ENCODE measurements around the gene BASP1.
"Not testable (repeated sequence)": the region's sequence is repeated elsewhere in the genome, so short reads cannot be mapped to it uniquely, and the experiment has no call there.

BASP1 gene

DNA sequence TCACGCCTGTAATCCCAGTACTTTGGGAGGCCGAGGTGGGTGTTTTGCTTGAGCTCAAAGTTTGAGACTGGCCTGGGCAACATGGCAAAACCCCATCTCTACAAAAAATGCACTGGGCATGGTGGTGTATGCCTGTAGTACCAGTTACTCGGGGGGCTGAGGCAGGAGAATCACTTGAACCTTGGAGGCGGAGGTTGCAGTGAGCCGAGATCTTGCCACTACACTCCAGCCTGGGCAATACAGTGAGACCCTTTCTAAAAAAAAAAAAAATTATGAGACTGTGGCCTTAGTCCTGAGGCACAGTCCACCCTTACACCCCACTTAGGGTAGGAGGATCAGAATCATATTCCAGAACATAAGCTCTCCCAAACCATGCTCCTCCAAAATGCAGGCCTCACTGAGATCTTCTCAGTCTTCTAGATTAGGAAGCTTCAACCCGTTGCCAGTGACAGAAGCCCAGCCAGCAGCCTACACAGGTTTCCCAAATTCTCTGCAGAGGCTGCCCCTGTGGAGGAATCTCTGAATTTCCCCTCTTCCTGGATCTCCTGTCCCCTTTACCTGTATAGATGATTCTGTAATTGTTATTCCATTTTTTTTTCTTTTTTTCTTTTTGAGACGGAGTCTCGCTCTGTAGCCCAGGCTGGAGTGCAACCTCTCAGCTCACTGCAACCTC is 77.3 kb downstream of the BASP1 start:
- DNase-seq: no peak

DNA sequence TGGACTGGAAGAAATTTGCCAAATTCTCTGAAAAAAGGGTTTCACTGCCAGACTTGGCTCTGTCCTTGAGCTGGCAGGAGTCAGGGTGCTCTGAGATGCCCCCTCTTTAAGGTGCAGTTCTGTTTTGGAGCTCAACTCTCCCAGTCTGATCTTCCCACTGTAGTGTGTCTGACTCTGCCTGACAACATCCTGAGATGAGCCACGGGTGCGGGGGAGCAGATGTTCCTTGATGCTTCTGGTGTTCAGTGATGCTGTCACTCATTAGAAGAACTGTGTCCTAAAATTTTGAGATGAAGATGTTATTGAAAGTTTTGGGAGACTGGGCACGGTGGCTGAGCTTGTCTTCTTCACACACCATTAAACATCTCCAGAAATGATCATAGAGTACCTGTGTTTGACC is 78.2 kb downstream of the BASP1 start:
- no peak for DNase-seq

DNA sequence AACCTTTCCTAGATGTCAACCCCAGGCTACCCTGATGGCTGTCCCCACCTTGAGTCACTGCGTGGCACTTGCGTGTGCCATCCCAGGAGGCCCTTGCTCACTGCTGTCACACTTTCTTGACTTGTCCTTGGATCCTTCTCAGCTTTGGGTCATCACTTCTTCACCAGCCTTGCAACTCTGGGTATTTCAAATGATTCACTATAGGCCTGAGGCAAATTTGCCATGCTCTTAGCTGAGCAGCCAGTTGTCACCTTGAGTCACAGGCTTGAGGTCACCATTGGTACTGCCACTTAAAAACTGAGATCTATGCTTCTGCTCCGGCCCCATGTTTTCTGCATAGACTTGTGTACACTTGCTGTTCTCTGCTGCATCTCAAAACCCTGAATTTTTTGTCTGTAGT is 84.7 kb downstream of the BASP1 start:
- no peak for DNase-seq

DNA sequence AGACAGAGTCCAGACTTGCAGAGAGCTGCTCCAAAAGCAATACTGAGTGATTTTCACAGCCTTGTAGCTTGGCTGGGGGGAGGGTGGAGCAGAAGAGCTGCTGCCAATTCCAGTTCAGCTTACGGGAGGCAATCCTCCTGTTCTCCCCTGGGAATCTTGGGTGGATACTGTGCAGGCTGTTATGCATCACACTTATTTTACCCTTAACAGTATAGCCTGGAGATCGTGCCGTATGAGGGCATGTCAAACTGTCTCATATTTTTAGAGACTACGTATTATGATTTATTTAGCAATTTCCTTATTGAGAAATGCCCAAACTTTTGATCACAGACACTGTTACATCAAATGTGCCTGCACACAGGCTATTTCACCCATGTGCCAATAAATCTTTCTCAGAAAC is 85.2 kb downstream of the BASP1 start:
- DNase-seq: no peak

DNA sequence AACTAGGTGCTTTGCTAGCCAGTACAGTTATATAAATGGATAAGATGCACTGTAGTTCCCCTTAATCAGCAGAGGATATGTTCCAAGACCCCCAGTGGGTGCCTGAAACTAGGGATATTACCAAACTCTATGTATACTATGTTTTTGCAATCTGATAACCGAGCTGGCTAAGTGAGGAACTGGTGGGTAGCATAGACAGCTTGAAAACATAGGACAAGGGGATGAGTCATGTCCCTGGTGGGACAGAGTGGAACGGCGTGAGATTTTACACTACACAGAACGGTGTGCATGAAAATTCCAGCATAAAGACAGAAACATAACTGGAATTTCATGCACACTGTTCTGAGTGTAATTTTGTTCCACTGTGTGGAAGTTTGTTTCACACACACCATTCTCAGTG is 86.9 kb downstream of the BASP1 start:
- DNase-seq: no peak

DNA sequence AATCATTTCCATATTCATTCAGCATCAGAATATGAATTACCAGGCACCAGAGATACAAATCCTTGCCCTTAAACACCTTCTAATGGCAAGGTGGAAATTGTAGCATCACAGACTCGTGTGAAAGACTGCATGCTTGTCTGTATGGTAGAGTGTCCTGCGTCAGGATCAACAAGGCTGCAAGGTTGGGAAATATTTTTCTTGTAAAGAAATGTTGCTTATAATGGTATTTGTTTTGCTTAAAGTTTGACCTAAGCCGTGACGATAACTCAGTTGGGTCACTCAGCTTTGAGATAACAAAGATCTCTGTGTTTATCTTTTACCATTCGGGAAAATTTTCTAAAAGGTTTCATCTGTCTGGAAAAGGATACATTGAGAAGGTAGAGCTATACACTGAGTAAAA is 87.6 kb downstream of the BASP1 start:
- no peak for DNase-seq

DNA sequence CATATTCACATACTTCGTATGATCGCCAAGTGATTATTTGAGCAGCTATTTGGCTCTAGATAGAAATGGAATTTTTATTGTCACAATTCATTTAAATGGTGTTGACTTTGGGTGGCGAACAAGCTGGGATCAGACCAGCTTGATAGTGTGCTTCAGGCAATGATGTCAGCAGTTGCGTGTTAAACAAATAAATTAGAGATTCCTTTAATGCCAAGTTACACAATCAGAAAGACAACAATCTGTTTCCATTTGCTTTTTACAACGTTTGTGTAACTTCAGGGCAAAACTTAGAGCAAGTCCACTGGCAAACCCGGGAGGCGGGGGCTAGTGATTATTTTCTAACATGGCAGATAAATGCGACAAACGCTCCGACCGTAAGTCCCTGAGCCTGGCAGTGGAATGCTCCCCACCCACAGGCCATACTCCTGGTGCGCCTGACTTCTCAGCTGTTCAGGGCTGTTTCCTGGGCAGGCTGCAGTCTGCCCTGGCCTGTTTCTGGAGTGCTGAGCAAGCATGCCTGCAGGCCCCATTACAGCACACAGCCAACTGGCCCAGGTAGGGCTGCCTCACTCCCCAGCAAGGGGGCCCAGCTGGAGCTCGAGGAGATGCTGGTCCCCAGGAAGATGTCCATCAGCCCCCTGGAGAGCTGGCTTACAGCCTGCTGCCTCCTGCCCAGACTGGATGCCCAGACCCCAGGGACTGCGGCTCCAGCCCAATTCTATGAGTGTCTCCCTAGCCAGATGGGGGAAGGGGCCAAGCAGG is 88.7 kb downstream of the BASP1 start:
- no peak for DNase-seq

DNA sequence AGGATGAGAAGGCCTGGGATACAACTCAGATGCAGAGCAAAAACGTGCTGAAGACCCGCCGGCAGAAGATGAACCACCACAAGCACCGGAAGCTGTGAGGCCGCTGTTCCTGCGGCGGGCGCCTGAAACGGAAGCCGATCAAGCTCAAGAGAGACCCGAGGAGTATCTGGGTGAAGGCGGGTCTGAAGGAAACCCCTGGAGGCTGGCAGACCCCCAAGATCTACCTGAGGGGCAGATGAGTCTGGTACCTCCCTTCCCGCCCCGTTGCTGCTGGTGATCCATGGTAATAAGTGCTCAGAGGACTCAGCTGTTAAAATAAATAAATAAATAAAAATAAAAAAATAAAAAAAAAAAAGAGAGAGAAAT is 89.3 kb downstream of the BASP1 start:
- no peak for DNase-seq

DNA sequence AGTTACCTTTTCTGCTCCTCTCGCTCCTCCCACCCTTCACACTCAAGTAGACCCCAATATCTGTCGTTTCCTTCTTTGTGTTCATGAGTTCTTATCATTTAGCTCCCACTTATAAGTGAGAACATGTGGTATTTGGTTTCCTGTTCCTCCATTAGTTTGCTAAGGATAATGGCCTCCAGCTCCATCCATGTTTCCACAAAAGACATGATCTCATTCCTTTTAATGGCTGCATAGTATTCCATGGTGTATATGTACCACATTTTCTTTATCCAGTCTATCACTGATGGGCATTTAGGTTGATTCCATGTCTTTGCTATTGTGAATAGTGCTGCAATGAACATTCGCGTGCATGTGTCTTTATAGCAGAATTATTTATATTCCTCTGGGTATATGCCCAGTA is 90.0 kb downstream of the BASP1 start:
- not testable (repeated sequence) for DNase-seq

DNA sequence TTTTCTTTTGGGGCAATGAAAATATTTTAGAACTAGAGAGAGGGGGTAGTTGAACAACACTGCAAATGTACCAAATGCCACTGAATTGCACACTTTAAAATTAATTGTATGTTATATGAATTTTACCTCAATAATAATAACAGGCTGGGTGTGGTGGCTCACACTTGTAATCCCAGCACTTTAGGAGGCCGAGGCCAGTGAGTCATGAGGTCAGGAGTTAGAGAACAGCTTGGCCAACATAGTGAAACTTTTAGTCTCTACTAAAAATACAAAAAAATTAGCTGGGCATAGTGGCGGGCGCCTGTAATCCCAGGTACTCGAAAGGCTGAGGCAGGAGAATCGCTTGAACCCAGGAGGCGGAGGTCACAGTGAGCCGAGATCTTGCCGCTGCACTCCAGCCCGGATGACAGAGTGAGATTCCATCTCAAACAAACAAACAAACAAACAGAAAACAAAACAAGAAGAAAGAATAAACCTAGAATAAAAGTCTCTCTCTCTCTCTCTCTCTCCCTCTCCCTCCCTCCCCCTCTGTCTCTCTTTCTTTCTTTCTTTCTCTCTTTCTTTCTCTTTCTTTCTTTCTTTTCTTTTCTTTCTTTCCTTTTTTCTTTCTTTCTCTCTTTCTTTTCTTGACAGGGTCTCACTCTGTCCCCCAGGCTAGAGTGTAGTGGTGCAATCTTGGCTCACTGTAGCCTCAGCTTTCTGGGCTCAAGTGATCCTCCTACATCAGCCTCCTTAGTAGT is 91.1 kb downstream of the BASP1 start:
- no peak for DNase-seq

DNA sequence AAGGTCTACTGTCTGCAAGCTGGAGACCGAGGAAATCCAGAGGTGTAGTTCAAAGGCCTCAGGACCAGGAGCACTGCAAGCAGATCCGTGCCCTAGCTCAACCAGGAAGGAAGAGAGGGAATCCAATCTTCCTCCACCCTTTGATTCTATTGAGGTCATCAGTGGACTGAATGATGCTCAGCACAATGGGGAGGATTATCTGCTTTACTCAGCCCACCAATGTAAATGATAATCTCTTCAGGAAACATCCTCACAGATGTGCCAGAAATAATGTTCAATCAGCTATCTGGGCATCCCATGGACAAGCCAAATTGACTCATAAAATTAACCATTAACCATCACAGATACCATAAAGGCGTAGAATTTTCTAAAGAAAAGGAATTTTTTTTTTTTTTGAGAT is 92.0 kb downstream of the BASP1 start:
- DNase-seq: no peak

DNA sequence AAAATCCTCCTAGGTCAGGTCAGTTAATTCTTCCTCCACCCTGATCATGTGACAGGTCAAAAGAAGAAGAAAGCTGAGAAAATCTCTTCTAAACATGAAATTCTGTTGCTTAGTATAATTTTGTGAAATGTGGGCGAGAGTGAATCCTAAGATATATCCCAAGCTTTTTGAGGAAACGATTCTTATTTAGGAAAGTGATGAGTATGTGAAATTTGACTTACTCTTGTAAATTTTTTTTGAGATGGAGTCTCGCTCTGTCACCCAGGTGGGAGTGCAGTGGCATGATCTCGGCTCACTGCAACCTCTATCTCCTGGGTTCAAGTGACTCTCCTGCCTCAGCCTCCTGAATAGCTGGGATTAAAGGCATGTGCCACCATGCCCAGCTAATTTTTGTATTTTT is 93.1 kb downstream of the BASP1 start:
- not testable (repeated sequence) for DNase-seq

DNA sequence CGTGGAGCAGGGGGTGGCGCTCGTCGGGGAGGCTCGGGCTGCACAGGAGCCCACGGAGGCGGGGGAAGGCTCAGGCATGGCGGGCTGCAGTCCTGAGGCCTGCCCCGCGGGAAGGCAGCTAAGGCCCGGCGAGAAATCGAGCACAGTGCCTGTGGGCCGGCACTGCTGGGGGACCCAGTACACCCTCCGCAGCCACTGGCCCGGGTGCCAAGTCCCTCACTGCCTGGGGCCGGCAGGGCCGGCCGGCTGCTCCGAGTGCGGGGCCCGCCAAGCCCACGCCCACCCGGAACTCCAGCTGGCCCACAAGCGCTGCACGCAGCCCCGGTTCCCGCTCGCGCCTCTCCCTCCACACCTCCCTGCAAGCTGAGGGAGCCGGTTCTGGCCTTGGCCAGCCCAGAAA is 94.4 kb downstream of the BASP1 start:
- DNase-seq: not testable (repeated sequence)

DNA sequence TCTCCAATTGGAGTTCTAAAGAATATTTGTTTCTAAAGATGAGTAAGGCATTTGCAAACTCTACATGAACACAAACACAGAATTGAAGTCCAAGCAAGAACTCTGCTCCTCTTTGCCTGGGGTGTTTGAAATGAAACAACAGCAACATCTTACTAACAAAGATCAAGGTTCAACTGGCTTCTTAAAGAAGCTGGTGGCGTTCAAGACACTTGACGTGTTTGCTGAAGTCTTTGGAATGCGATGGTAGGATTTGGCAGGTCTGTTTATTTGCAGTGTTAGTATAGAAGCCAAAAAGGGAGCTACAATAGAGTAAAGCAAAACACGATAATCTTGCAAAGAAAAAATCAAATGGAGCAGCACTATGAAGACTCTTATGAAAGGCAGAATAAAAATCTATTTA is 94.9 kb downstream of the BASP1 start:
- DNase-seq: no peak

DNA sequence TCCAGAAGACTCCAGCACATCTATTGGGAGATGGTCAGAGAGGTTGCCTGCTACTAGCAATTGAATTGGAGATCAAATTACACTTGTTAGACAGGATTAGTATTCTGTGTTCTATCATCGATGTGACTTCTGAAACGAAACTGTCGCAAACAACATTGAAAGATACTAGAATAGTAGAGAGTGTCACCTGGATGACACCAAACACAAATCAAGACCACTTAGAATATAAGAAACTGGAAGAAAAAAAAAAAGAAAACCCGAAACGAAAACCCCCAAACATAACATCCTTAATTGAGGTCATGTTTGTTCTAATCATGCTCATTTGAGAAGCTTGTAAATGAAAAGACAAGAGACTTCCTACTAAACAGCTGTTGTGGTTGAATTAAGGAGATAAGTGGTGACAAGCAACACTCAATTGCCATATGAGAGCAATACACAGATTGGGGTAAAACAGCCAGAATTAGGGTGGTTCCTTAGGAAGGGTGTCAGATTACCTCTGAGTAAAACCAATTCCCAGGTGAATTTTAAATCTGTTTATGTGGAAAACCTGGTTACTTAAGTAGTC is 97.6 kb downstream of the BASP1 start:
- no peak for DNase-seq

DNA sequence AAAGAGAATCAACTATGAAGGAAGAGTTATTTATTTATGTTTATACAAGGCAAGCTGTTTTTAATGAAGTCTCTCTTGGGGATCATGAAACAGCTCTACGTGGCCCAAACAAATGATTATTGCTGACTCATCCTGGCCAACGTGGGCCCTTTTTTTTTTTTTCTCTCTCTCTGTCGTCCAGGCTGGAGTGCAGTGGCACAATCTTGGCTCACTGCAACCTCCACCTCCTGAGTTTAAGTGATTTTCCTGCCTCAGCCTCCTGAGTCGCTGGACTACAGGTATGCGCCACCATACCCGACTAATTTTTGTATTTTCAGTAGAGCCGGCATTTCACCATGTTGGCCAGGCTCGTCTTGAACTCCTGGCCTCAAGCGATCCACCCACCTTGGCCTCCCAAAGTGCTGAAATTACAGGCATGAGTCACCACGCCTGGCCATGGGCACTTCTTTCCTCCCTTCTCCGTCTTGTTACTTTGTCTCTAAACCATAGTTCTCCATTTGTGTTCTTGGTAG is 98.3 kb downstream of the BASP1 start:
- DNase-seq: no peak

DNA sequence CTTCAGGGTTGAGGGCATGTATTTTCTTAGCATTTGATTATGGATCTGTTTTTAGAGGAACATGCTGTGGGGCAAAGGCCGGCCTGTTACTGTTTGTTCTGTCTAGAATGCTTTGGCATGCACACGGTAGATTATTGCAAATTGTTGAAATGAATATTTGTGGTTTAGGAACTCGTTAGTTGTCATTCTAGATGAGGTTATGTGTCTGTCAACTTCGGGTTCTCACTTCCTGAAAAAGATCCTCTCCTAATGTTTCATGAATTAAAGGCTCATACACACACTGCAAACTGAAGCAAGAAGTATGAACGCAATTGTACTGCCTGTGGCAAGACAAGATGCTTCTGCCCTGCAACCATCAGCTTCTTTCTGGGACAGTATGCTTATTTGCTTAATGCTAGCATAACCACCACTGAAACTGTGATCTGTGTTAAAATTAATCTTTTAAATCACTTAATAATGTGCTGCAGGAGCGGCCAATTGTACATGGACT is 99.6 kb downstream of the BASP1 start:
- DNase-seq: no peak

DNA sequence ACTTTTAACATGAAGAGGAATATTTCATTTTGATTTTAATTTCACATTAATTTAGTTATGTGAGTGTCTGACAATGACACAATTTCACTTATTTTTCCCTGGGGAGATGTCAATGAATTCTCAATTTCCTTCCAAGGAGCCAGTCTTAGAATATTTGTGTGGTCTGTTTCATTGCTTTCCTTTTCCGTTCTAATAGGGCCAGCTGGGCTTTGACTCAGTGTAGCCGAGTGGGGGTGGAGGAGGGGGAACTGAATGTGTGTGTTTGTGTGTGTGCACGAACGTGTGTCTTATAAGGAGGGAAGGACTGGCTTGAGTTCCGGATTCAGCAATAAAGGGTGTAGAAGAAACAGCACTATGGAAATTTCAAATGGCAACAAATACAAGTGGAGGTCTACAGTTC is 100.0 kb downstream of the BASP1 start:
- DNase-seq: no peak

DNA sequence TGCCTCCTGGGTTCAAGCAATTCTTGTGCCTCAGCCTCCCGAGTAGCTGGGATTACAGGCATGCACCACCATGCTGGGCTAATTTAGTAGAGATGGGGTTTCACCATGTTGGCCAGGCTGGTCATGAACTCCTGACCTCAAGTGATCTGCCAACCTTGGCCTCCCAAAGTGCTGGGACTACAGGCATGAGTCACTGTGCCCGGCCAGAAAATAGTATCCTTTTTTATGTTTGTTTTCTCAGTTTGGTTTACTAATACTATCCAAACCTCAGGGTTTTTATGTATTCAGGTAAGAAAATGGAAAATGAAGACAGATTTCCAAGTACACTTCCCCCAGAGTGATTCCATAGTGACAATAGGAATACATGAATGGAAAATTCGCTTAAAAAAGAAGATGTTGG is 101.7 kb downstream of the BASP1 start:
- DNase-seq: not testable (repeated sequence)

DNA sequence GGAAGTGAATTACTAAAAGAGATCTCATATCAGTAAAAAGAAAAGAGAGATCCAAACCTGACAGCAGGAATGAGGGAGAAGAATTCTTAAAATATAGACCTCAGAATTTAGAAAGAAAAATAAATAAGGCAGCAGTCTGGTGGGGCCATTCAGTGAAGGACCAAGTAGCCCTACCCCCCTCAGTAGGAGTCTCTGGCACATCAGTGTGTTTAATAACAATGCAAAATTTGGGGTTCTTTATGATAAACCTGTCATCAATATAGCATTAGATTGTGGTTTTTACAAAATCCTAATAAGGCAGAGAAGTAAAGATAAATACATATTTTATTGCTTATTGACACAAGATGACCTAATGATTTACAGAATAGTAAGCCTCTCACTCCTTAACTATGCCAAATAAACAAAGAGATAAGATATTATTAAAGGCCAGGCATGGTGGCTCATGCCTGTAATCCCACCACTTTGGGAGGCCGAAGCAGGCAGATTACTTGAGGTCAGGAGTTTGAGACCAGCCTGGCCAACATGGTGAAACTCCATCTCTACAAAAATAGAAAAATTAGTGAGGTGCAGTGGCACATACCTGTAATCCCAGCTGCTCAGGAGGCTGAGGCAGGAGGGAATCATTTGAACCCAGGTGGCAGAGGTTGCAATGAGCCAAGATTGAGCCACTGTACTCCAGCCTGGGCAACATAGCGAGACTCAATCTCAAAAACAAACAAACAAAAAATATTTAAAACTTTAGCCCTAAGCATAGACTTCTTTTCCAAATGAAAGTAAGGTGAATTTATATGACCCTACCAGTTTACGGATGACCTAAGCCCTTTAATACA is 108.6 kb downstream of the BASP1 start:
- DNase-seq: no peak
